OCI-LY1 (cell line): ENCODE results near the gene PPP2R1B.

Source experiments
- H2AFZ ChIP-seq: fragments of 200-600 bp; sonication (generic), shearing (Covaris generic); 2 replicates; pipeline ENCODE4 v1.6.0; 2014; ENCODE audit warnings: antibody characterized with exemption, mild to moderate bottlenecking, low read length
- H3F3A ChIP-seq: fragments of 200-600 bp; sonication (generic), shearing (Covaris generic); 2 replicates; pipeline ENCODE4 v1.6.0; 2014; ENCODE audit warnings: mild to moderate bottlenecking, antibody characterized with exemption, low read length, moderate library complexity; ENCODE audit not compliant: insufficient read depth
- H3K27ac ChIP-seq: fragments of 200-600 bp; sonication (generic); 2 replicates; pipeline ENCODE4 v1.5.1; 2014; ENCODE audit warnings: low read length, mixed run types, mild to moderate bottlenecking, low read depth; ENCODE audit not compliant: poor library complexity, severe bottlenecking
- H3K27me3 ChIP-seq: fragments of 200-600 bp; sonication (generic); 2 replicates; pipeline ENCODE4 v1.6.0; 2014; ENCODE audit warnings: antibody characterized with exemption, mild to moderate bottlenecking, low read length, moderate library complexity; ENCODE audit not compliant: insufficient read depth
- H3K36me3 ChIP-seq: fragments of 200-600 bp; sonication (generic); 2 replicates; pipeline ENCODE4 v1.6.1; 2014; ENCODE audit warnings: mild to moderate bottlenecking, antibody characterized with exemption, low read length, moderate library complexity, mixed read lengths; ENCODE audit not compliant: insufficient read depth
- H3K4me1 ChIP-seq: fragments of 200-600 bp; sonication (generic); 2 replicates; pipeline ENCODE4 v1.5.1; 2014; ENCODE audit warnings: mild to moderate bottlenecking, low read length, moderate library complexity; ENCODE audit not compliant: insufficient read depth, severe bottlenecking
- H3K4me2 ChIP-seq: fragments of 200-600 bp; sonication (generic), shearing (Covaris generic); 2 replicates; pipeline ENCODE4 v1.6.1; 2014; ENCODE audit warnings: low read length
- H3K4me3 ChIP-seq: fragments of 200-600 bp; sonication (generic); 2 replicates; pipeline ENCODE4 v1.5.1; 2014; ENCODE audit warnings: low read length, low read depth, mild to moderate bottlenecking, mixed read lengths; ENCODE audit not compliant: poor library complexity, severe bottlenecking
- H3K79me2 ChIP-seq: fragments of 200-600 bp; shearing (Covaris generic); 2 replicates; pipeline ENCODE4 v1.6.1; 2016; ENCODE audit warnings: mixed run types, low read length, mixed read lengths; ENCODE audit not compliant: insufficient read depth
- H3K9ac ChIP-seq: fragments of 200-600 bp; sonication (generic), shearing (Covaris generic); 2 replicates; pipeline ENCODE4 v1.6.1; 2014; ENCODE audit warnings: mild to moderate bottlenecking, low read length, mixed read lengths
- H3K9me2 ChIP-seq: fragments of 200-600 bp; sonication (generic), shearing (Covaris generic); 2 replicates; pipeline ENCODE4 v1.6.1; 2014; ENCODE audit warnings: low read depth, mild to moderate bottlenecking, low read length, mixed read lengths
- H3K9me3 ChIP-seq: fragments of 200-600 bp; shearing (Covaris generic); 2 replicates; pipeline ENCODE4 v1.6.1; 2014; ENCODE audit warnings: low read length, mixed read lengths
- H4K20me1 ChIP-seq: fragments of 200-600 bp; sonication (generic), shearing (Covaris generic); 2 replicates; pipeline ENCODE4 v1.6.0; 2016; ENCODE audit warnings: mild to moderate bottlenecking, low read length; ENCODE audit not compliant: insufficient read depth
- EZH2 ChIP-seq: fragments of 200-600 bp; sonication (generic), shearing (Covaris generic); IDR thresholded peaks from 2 replicates; pipeline ENCODE4 v1.8.0; 2017; ENCODE audit warnings: borderline replicate concordance, mixed run types, mild to moderate bottlenecking, antibody characterized with exemption, low read length, moderate library complexity, mixed read lengths
- TF ChIP-seq, protein P1 (sequence below): fragments of 200-600 bp; sonication (generic), shearing (Covaris generic); IDR thresholded peaks from 2 replicates; pipeline ENCODE4 v1.5.1; 2017; ENCODE audit warnings: mild to moderate bottlenecking, antibody characterized with exemption, low read length, moderate library complexity, mixed read lengths

PPP2R1B gene

DNA sequence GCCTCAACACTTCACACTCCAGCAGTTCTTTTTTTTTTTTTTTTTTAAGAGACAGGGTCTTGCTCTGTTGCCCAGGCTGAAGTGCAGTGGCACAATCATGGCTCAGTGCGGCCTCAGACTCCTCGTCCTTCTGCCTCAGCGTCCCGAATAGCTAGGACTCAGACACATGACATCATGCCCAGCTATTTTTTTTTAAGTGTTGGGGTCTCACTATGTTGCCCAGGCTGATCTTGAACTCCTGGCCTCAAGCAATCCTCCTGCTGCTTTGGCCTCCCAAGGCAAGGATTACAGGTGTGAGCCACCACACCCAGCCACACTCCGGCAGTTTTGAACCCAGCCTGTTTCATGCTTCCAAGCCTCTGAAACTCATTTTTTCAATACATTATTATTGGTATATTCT lies 3.7 kb downstream of the PPP2R1B start:
- peaks cover 10% of the 10 kb centered on the region for H3K79me2 ChIP-seq
- no peak overlapping the region for H3K4me3 ChIP-seq
- peaks cover 71% of the 10 kb centered on the region for H3K36me3 ChIP-seq
- H2AFZ ChIP-seq = no peak overlapping the region
- no peaks in the 10 kb centered on the region for H3K27me3 ChIP-seq
- peaks cover 26% of the 10 kb centered on the region for H3K4me1 ChIP-seq
- no peaks in the 10 kb centered on the region for H3K9me3 ChIP-seq
- H3K27ac ChIP-seq = no peak overlapping the region
- no peaks in the 10 kb centered on the region for H3K9me2 ChIP-seq
- H3K9ac ChIP-seq = no peak overlapping the region
- H3F3A ChIP-seq = no peaks in the 10 kb centered on the region
- H4K20me1 ChIP-seq = no peaks in the 10 kb centered on the region
- no peak for TF ChIP-seq EZH2
- TF ChIP-seq, protein P1, sequence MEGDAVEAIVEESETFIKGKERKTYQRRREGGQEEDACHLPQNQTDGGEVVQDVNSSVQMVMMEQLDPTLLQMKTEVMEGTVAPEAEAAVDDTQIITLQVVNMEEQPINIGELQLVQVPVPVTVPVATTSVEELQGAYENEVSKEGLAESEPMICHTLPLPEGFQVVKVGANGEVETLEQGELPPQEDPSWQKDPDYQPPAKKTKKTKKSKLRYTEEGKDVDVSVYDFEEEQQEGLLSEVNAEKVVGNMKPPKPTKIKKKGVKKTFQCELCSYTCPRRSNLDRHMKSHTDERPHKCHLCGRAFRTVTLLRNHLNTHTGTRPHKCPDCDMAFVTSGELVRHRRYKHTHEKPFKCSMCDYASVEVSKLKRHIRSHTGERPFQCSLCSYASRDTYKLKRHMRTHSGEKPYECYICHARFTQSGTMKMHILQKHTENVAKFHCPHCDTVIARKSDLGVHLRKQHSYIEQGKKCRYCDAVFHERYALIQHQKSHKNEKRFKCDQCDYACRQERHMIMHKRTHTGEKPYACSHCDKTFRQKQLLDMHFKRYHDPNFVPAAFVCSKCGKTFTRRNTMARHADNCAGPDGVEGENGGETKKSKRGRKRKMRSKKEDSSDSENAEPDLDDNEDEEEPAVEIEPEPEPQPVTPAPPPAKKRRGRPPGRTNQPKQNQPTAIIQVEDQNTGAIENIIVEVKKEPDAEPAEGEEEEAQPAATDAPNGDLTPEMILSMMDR = no peak
- H3K4me2 ChIP-seq = no peak overlapping the region

DNA sequence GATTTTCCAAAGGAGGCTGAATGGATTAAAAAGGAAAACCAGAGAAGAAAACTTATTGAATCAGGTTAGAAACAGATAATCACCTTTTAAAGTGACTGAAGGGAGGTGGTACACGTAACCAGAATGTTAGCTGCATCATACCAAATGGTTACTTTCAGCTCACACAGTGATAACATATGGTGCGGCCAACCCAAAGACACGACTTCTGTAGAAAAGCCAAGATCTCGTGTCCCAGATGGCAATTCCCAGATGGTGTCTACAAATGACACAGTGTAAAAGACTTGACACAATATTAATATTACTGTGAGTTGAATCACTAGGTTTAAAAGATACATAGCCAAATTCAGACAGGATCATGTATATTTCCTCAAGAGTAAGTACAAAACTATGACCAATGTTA lies 5.2 kb downstream of the PPP2R1B start:
- no peak overlapping the region for H3K9ac ChIP-seq
- no peaks in the 10 kb centered on the region for H3K27me3 ChIP-seq
- H3K36me3 ChIP-seq = peaks cover 86% of the 10 kb centered on the region
- no peaks in the 10 kb centered on the region for H3F3A ChIP-seq
- H3K9me3 ChIP-seq = no peaks in the 10 kb centered on the region
- peaks cover 10% of the 10 kb centered on the region for H3K79me2 ChIP-seq
- no peaks in the 10 kb centered on the region for H4K20me1 ChIP-seq
- H3K4me3 ChIP-seq = no peak overlapping the region
- no peak overlapping the region for H3K27ac ChIP-seq
- no peak for TF ChIP-seq EZH2
- TF ChIP-seq, protein P1 = no peak
- no peak overlapping the region for H3K4me2 ChIP-seq
- no peak overlapping the region for H2AFZ ChIP-seq
- no peaks in the 10 kb centered on the region for H3K9me2 ChIP-seq
- H3K4me1 ChIP-seq = peaks cover 16% of the 10 kb centered on the region

DNA sequence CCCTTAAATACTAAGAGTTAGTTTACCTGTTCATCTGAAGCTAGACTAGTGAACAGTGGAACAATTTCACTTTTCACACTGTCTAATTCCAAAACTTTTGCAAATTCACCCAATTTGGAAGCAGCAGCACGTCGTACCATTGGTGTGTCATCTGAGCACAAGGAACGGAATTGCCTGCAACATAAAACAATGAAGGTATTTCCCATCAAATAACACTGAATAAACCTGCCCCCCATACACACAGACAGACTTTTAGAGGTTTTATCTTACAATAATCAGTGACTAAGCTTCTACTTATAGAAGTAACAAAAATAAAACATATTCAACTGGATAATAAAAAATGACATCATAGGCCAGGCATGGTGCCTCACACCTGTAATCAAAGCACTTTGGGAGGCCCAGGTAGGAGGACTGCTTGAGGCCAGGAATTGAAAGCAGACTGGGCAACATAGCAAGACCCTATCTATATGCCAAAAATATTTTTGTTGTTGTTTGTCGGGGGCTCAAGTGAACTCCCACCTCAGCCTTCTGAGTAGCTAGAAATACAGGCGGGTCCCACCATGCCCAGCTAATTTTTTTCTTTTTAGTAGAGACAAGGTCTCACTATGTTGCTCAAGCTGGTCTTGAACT lies 6.3 kb downstream of the PPP2R1B start:
- Histone ChIP-seq H3K36me3 (peaks cover 97% of the 10 kb centered on the region), H3K4me1 (peaks cover 11% of the 10 kb centered on the region), H3K4me3 (no peak overlapping the region), H3K4me2 (no peak overlapping the region), H3K9me3 (no peaks in the 10 kb centered on the region), H3K27ac (no peak overlapping the region), H3K9me2 (no peaks in the 10 kb centered on the region), H3K79me2 (peaks cover 2% of the 10 kb centered on the region), H3K27me3 (no peaks in the 10 kb centered on the region), H3K9ac (no peak overlapping the region), H2AFZ (no peak overlapping the region), H4K20me1 (no peaks in the 10 kb centered on the region), H3F3A (no peaks in the 10 kb centered on the region)
- TF ChIP-seq, protein P1 = no peak
- no peak for TF ChIP-seq EZH2
